Hepatocyte (in vitro differentiated cells): ENCODE data around the gene CLIP4. TPM values are rescaled to one million over a fixed set of nuclear protein-coding genes. Genes with fewer than 3 reads are reported as not detected.

Experiments used
- DNase-seq: peaks from one replicate; pipeline ENCODE4 v3.0.0-alpha.2; 2016; ENCODE audit warnings: low spot score
- H2AFZ ChIP-seq: fragments of 200-600 bp; sonication (generic); 2 replicates; pipeline ENCODE4 v1.6.0; 2016; ENCODE audit warnings: antibody characterized with exemption, mild to moderate bottlenecking
- H3K27ac ChIP-seq: fragments of 200-600 bp; sonication (generic); 2 replicates; pipeline ENCODE4 v1.5.1; 2016; ENCODE audit warnings: mild to moderate bottlenecking
- H3K27me3 ChIP-seq: fragments of 200-600 bp; sonication (generic); 2 replicates; pipeline ENCODE4 v1.6.1; 2016
- H3K36me3 ChIP-seq: fragments of 200-600 bp; sonication (generic); replicated peaks from 2 replicates; pipeline ENCODE4 v1.5.1; 2016; ENCODE audit warnings: low read depth; ENCODE audit not compliant: insufficient read depth
- H3K4me1 ChIP-seq: fragments of 200-600 bp; sonication (generic); 2 replicates; pipeline ENCODE4 v1.5.1; 2016; ENCODE audit warnings: mild to moderate bottlenecking, moderate library complexity; ENCODE audit not compliant: insufficient read depth
- H3K4me2 ChIP-seq: fragments of 200-600 bp; sonication (generic); 2 replicates; pipeline ENCODE4 v1.6.0; 2016
- H3K4me3 ChIP-seq: fragments of 200-600 bp; sonication (generic); 2 replicates; pipeline ENCODE4 v1.5.1; 2016; ENCODE audit warnings: mild to moderate bottlenecking
- H3K79me2 ChIP-seq: fragments of 200-600 bp; sonication (generic); 2 replicates; pipeline ENCODE4 v1.6.0; 2017; ENCODE audit warnings: mild to moderate bottlenecking
- H3K9me2 ChIP-seq: fragments of 200-600 bp; sonication (generic); replicated peaks from 2 replicates; pipeline ENCODE4 v1.6.0; 2017; ENCODE audit warnings: mild to moderate bottlenecking; ENCODE audit not compliant: insufficient read depth
- H3K9me3 ChIP-seq: fragments of 200-600 bp; sonication (generic); 2 replicates; pipeline ENCODE4 v1.5.1; 2016; ENCODE audit warnings: low read depth, mild to moderate bottlenecking
- H4K20me1 ChIP-seq: fragments of 200-600 bp; sonication (generic); 2 replicates; pipeline ENCODE4 v1.6.0; 2016; ENCODE audit warnings: mild to moderate bottlenecking; ENCODE audit not compliant: insufficient read depth, poor library complexity, severe bottlenecking
- CTCF ChIP-seq: fragments of 200-600 bp; sonication (generic); IDR thresholded peaks from 2 replicates; pipeline ENCODE4 v1.5.1; 2016; ENCODE audit warnings: antibody characterized with exemption, mild to moderate bottlenecking; ENCODE audit not compliant: poor library complexity
- EZH2 ChIP-seq: fragments of 200-600 bp; sonication (generic); IDR thresholded peaks from 2 replicates; pipeline ENCODE4 v1.6.1; 2016; ENCODE audit warnings: antibody characterized with exemption, mild to moderate bottlenecking, borderline replicate concordance
- EZH2phosphoT487 ChIP-seq: fragments of 200-600 bp; sonication (generic); IDR thresholded peaks from one replicate; pipeline ENCODE4 v1.6.1; 2018; ENCODE audit warnings: antibody characterized with exemption, mild to moderate bottlenecking, low read depth, moderate library complexity; ENCODE audit not compliant: unreplicated experiment, severe bottlenecking
- WGBS: methylation state at CpG from one replicate; pipeline ENCODE4 v1.1.6; 2016; ENCODE audit warnings: low lambda C conversion rate; ENCODE audit errors: missing lambda C conversion rate; 5-methylcytosine and 5-hydroxymethylcytosine counted together
- polyA plus RNA-seq: library from polyadenylated mRNA; unstranded; fragments of >200 nt; fragmentation: Nextera tagmentation; extraction: Ambion mirVana; gene quantifications from 2 replicates; pipeline ENCODE4 v1.2.1, GENCODE V29; 2016
- total RNA-seq: library from RNA; depleted of rRNA; stranded (reverse); fragments of >200 nt; gene quantifications from 2 replicates; pipeline ENCODE4 v1.2.3, GENCODE V29; 2014

CLIP4 gene
- total and polyA plus RNA-seq, 2 experiments from 2014 or later, result 17.3 to 35.6 TPM

GRCh38 chr2:29236074-29236473 lies 120.9 kb downstream of the CLIP4 start:
- Histone ChIP-seq H3K27ac (no peak overlapping the region), H3K4me1 (no peaks in the 10 kb centered on the region), H3K9me3 (no peaks in the 10 kb centered on the region), H3K36me3 (no peaks in the 10 kb centered on the region), H3K27me3 (no peaks in the 10 kb centered on the region), H4K20me1 (no peaks in the 10 kb centered on the region), H2AFZ (no peak overlapping the region), H3K79me2 (no peaks in the 10 kb centered on the region), H3K4me2 (no peak overlapping the region), H3K9me2 (no peaks in the 10 kb centered on the region), H3K4me3 (no peak overlapping the region)
- no peak for TF ChIP-seq EZH2
- no peak for DNase-seq
- WGBS, result 92% methylated on average over 6 of the region's 6 CpGs

GRCh38 chr2:29238497-29238896 lies 123.3 kb downstream of the CLIP4 start:
- H3K36me3 ChIP-seq, result no peaks in the 10 kb centered on the region
- no peaks in the 10 kb centered on the region for H3K79me2 ChIP-seq
- H3K27ac ChIP-seq, result no peak overlapping the region
- 77% methylated on average over 7 of the region's 7 CpGs for WGBS
- no peaks in the 10 kb centered on the region for H3K9me2 ChIP-seq
- H3K27me3 ChIP-seq, result no peaks in the 10 kb centered on the region
- peak; percentile 43 for DNase-seq
- no peaks in the 10 kb centered on the region for H4K20me1 ChIP-seq
- no peaks in the 10 kb centered on the region for H3K9me3 ChIP-seq
- H3K4me2 ChIP-seq, result no peak overlapping the region
- TF ChIP-seq EZH2phosphoT487 (no peak), CTCF (peak; percentile 46)
- no peaks in the 10 kb centered on the region for H3K4me1 ChIP-seq
- no peak overlapping the region for H2AFZ ChIP-seq
- no peak overlapping the region for H3K4me3 ChIP-seq

Other genes starting within 250 kb of the CLIP4 start
- 11.2 and 15.2 TPM in 2 replicates for gene TRMT61B, start 245.1 kb upstream of the CLIP4 start, total RNA-seq
- gene TRMT61B, start 245.1 kb upstream of the CLIP4 start, polyA plus RNA-seq, result 9.8 and 17.0 TPM in 2 replicates
- 41.3 and 43.0 TPM in 2 replicates for gene WDR43, start 220.7 kb upstream of the CLIP4 start, total RNA-seq
- gene WDR43, start 220.7 kb upstream of the CLIP4 start, polyA plus RNA-seq, result 21.0 and 24.5 TPM in 2 replicates
- 0.47 and 0.92 TPM in 2 replicates for gene TOGARAM2, start 134.1 kb upstream of the CLIP4 start, total RNA-seq
- 1.3 and 2.1 TPM in 2 replicates for gene TOGARAM2, start 134.1 kb upstream of the CLIP4 start, polyA plus RNA-seq
- 0.04 and 2.2 TPM in 2 replicates for gene PCARE, start 40.9 kb upstream of the CLIP4 start, total RNA-seq
- gene PCARE, start 40.9 kb upstream of the CLIP4 start, polyA plus RNA-seq, result 0.04 TPM in 1 of 2 replicates, not detected in the other